ENCODE results near the gene CEACAM3. TPM values are rescaled to one million over a fixed set of nuclear protein-coding genes. Genes with fewer than 3 reads are reported as not detected.

CEACAM3 gene
- total RNA-seq (2021): not detected in 2 replicates
- long read RNA-seq: 0 reads

DNA sequence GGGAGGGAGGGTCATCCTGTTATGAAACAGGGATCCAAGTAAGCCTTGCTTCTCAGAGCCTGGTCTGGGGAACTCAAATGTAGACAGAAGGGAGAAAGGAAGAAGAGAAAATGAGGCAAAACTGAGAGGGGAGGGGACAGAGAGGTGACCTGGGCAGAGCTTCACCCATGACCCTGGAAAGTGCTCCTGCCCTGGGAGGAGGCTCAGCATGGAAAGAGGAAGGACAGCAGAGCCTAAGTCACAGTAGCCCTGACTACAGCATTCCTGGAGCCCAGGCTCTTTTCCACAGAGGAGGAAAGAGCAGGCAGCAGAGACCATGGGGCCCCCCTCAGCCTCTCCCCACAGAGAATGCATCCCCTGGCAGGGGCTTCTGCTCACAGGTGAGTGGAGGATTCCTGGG is at the start of gene CEACAM3:
Gene CEACAM3, plus strand, starts transcription at position 226 of the 400 bp plus-strand sequence. Its CDS starts 91 bp downstream, at position 317.
- Mint-ChIP-seq H3K27me3 (ENCODE audit: low read depth) (peaks cover 18% of the 10 kb centered on the region), H3K4me3 (no peak within 1 kb of the TSS), H3K9me3 (peaks cover 8 to 78% of the 10 kb centered on the region in 2 experiments), H3K27ac (no peak within 1 kb of the TSS), H3K4me1 (no peaks in the 10 kb centered on the region), H3K36me3 (ENCODE audit: insufficient read depth in 1 of 3, low read depth in 3 of 3) (no peaks in the 10 kb centered on the region; a peak in 1 of 7 replicates)
- no peak for DNase-seq
- Histone ChIP-seq H3K79me2 (ENCODE audit: insufficient read depth, low read length) (no peaks in the 10 kb centered on the region), H4K91ac (ENCODE audit: insufficient read length, low read depth, low read length) (no peak within 1 kb of the TSS), H3K14ac (ENCODE audit: insufficient read depth, low read length) (no peak within 1 kb of the TSS), H2BK12ac (ENCODE audit: insufficient read length, low read depth, low read length) (no peak within 1 kb of the TSS), H3K9me3 (ENCODE audit: control insufficient read depth, low read depth, low read length) (no peaks in the 10 kb centered on the region), H3K27me3 (ENCODE audit: insufficient read depth, low read length) (no peaks in the 10 kb centered on the region), H3K56ac (ENCODE audit: insufficient read length, low read depth, low read length) (no peak within 1 kb of the TSS), H3K4me2 (ENCODE audit: insufficient read depth, insufficient read length, low read length) (no peak within 1 kb of the TSS), H4K8ac (replicated peaks; ENCODE audit: insufficient read length, low read depth, low read length) (no peak within 1 kb of the TSS), H3T11ph (ENCODE audit: low read length) (no peak within 1 kb of the TSS), H2AFZ (ENCODE audit: low read length) (no peak within 1 kb of the TSS), H2BK15ac (ENCODE audit: low read depth, low read length) (no peak within 1 kb of the TSS), H3K18ac (ENCODE audit: insufficient read length, low read depth, low read length) (no peak within 1 kb of the TSS), H4K5ac (ENCODE audit: insufficient read length, low read depth, low read length) (no peak within 1 kb of the TSS), H3K9ac (ENCODE audit: extremely low read depth, insufficient read length, low read length) (no peak within 1 kb of the TSS), H4K20me1 (ENCODE audit: control insufficient read depth, insufficient read depth, insufficient read length) (no peaks in the 10 kb centered on the region), H3K79me1 (ENCODE audit: insufficient read depth, low read depth, low read length, poor library complexity, severe bottlenecking) (no peaks in the 10 kb centered on the region), H2AK5ac (ENCODE audit: insufficient read length, low read length) (no peak within 1 kb of the TSS), H3K27ac (ENCODE audit: insufficient read length, low read depth, low read length) (no peak within 1 kb of the TSS), H3K4me1 (ENCODE audit: insufficient read depth, low read length) (no peaks in the 10 kb centered on the region), H2BK5ac (ENCODE audit: insufficient read length, low read length) (no peak within 1 kb of the TSS), H3K23me2 (ENCODE audit: insufficient read length, low read depth, low read length, poor library complexity, severe bottlenecking) (no peaks in the 10 kb centered on the region), H2BK120ac (ENCODE audit: low read depth, low read length, poor library complexity, severe bottlenecking) (no peak within 1 kb of the TSS), H3K4ac (ENCODE audit: low read depth, low read length) (no peak within 1 kb of the TSS), H3K23ac (ENCODE audit: insufficient read length, low read depth, low read length) (no peak within 1 kb of the TSS), H2BK20ac (ENCODE audit: low read depth, low read length, poor library complexity, severe bottlenecking) (no peak within 1 kb of the TSS)
- TF ChIP-seq, protein P1, sequence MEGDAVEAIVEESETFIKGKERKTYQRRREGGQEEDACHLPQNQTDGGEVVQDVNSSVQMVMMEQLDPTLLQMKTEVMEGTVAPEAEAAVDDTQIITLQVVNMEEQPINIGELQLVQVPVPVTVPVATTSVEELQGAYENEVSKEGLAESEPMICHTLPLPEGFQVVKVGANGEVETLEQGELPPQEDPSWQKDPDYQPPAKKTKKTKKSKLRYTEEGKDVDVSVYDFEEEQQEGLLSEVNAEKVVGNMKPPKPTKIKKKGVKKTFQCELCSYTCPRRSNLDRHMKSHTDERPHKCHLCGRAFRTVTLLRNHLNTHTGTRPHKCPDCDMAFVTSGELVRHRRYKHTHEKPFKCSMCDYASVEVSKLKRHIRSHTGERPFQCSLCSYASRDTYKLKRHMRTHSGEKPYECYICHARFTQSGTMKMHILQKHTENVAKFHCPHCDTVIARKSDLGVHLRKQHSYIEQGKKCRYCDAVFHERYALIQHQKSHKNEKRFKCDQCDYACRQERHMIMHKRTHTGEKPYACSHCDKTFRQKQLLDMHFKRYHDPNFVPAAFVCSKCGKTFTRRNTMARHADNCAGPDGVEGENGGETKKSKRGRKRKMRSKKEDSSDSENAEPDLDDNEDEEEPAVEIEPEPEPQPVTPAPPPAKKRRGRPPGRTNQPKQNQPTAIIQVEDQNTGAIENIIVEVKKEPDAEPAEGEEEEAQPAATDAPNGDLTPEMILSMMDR (conservative IDR thresholded peaks at IDR 0.05): no peak
